Lung (tissue), 12 donors: ENCODE data around the gene SLC27A1. TPM values are rescaled to one million over a fixed set of nuclear protein-coding genes. Genes with fewer than 3 reads are reported as not detected.
"Not testable (repeated sequence)": the region's sequence is repeated elsewhere in the genome, so short reads cannot be mapped to it uniquely, and the experiment has no call there.

Source experiments
- ATAC-seq: fragments of 200-7000 bp; cut with Tn5 transposase; one replicate; pipeline ENCODE4 v1.9.1; 2020; ENCODE audit warnings: moderate number of reproducible peaks; ENCODE audit not compliant: insufficient read depth, low FRiP score
- DNase-seq, 3 donors: peaks; one replicate each; pipeline ENCODE4 v3.0.0-alpha.2; 2013 to 2017
- H3K27ac ChIP-seq, 2 donors: one replicate each; pipeline ENCODE4 v1.5.1; 2013; ENCODE audit warnings: mild to moderate bottlenecking in 2 of 2, moderate library complexity in 2 of 2, control low read depth in 1 of 2, inconsistent platforms in 1 of 2, low read depth in 1 of 2, low read length in 1 of 2
- H3K27me3 ChIP-seq, 3 donors: one replicate each; pipeline ENCODE4 v1.5.1; 2013; ENCODE audit warnings: low read length in 2 of 3; ENCODE audit not compliant: control insufficient read depth in 3 of 3, insufficient read depth in 3 of 3
- H3K36me3 ChIP-seq, 4 donors: one replicate each; pipeline ENCODE4 v1.5.1; 2013; ENCODE audit warnings: low read length in 4 of 4, mild to moderate bottlenecking in 1 of 4, moderate library complexity in 1 of 4; ENCODE audit not compliant: control insufficient read depth in 4 of 4, insufficient read depth in 4 of 4
- H3K4me1 ChIP-seq, 5 donors: one replicate each; pipeline ENCODE4 v1.5.1; 2013; ENCODE audit warnings: low read length in 5 of 5, mild to moderate bottlenecking in 2 of 5, moderate library complexity in 1 of 5; ENCODE audit not compliant: control insufficient read depth in 5 of 5, insufficient read depth in 5 of 5
- H3K4me3 ChIP-seq: one replicate; pipeline ENCODE4 v1.5.1; 2013; ENCODE audit warnings: mild to moderate bottlenecking, control low read depth, moderate library complexity
- H3K9ac ChIP-seq, 2 donors: one replicate each; pipeline ENCODE4 v1.5.1; 2013; ENCODE audit warnings: low read length in 2 of 2, control low read depth in 1 of 2; ENCODE audit not compliant: insufficient read depth in 1 of 2
- H3K9me3 ChIP-seq, 4 donors: one replicate each; pipeline ENCODE4 v1.5.1; 2013; ENCODE audit warnings: low read length in 3 of 4, mild to moderate bottlenecking in 1 of 4, moderate library complexity in 1 of 4; ENCODE audit not compliant: control insufficient read depth in 4 of 4, insufficient read depth in 3 of 4
- CTCF ChIP-seq: IDR thresholded peaks from 2 replicates; pipeline ENCODE4 v1.5.1; 2012; ENCODE audit warnings: mild to moderate bottlenecking; ENCODE audit errors: control extremely low read depth, extremely low read depth
- WGBS, 2 donors: extraction: QIAGEN DNeasy Blood & Tissue Kit; methylation state at CpG; one replicate each; pipeline ENCODE4 v1.1.7; 2013; 5-methylcytosine and 5-hydroxymethylcytosine counted together
- polyA plus RNA-seq, 2 donors: library from polyadenylated mRNA; stranded (reverse); fragments of 200-250 nt; gene quantifications; one replicate each; pipeline ENCODE4 v1.2.1, GENCODE V29; 2013
- total RNA-seq, 2 donors: library from RNA; depleted of rRNA in 1 of 2; stranded (reverse); fragments of >200 nt in 1 of 2; gene quantifications; one replicate each; pipeline ENCODE4 v1.2.1, GENCODE V29; 2014 to 2021
- donor health status: control.
- donor health status: control.
- donor health status: Bipolar disorder and iron deficiency.
- donor health status: healthy.
- donor health status: DM: yes; HTN: yes; CAD: no.

Gene SLC27A1
- total and polyA plus RNA-seq, 4 donors: 12.2 to 26.9 (median 20.6) TPM

GRCh38 chr19:17550076-17550667 is 79.8 kb downstream of the SLC27A1 start:
- Histone ChIP-seq H3K4me3 (no peak overlapping the region), H3K9ac (no peak overlapping the region), H3K9me3 (no peaks in the 10 kb centered on the region), H3K27ac (no peak overlapping the region), H3K36me3 (no peaks in the 10 kb centered on the region), H3K27me3 (no peaks in the 10 kb centered on the region), H3K4me1 (peaks cover 0 to 7% (median 4%) of the 10 kb centered on the region in 5 donors)
- DNase-seq (no peak), ATAC-seq (no peak)
- no peak for TF ChIP-seq CTCF
- WGBS, 2 donors: 96% methylated on average over 4 of the region's 4 CpGs

- not testable (repeated sequence) for H3K36me3 ChIP-seq, H3K27ac ChIP-seq, H3K4me3 ChIP-seq, H3K9me3 ChIP-seq, DNase-seq, H3K27me3 ChIP-seq, H3K9ac ChIP-seq, ATAC-seq
- 97 to 99% methylated on average over 4 of the region's 4 CpGs for WGBS, 2 donors
- H3K4me1 ChIP-seq: peaks cover 0 to 15% (median 4%) of the 10 kb centered on the region in 5 donors
These were observed 82.4 kb downstream of the SLC27A1 start for GRCh38 chr19:17552735-17553134.

- peak overlapping the region in 1 of 2 donors; percentile 47 for H3K27ac ChIP-seq
- TF ChIP-seq CTCF: no peak
- H3K4me3 ChIP-seq: no peak overlapping the region
- no peak for ATAC-seq
- H3K9ac ChIP-seq: no peak overlapping the region
- no peaks in the 10 kb centered on the region for H3K9me3 ChIP-seq
- peak; percentile 86 to 97 (median 94) for DNase-seq
- WGBS, 2 donors: 32 to 33% methylated on average over 7 of the region's 7 CpGs
- peaks cover 0 to 4% (median 2%) of the 10 kb centered on the region in 4 donors for H3K36me3 ChIP-seq
- peaks cover 0 to 15% (median 4%) of the 10 kb centered on the region in 5 donors for H3K4me1 ChIP-seq
- no peaks in the 10 kb centered on the region for H3K27me3 ChIP-seq
These were observed 82.9 kb downstream of the SLC27A1 start for GRCh38 chr19:17553256-17553655.

- DNase-seq (no peak), ATAC-seq (no peak)
- Histone ChIP-seq H3K4me1 (peaks cover 0 to 15% (median 4%) of the 10 kb centered on the region in 5 donors), H3K9ac (no peak overlapping the region), H3K9me3 (no peaks in the 10 kb centered on the region), H3K27me3 (no peaks in the 10 kb centered on the region), H3K36me3 (peaks cover 0 to 8% (median 5%) of the 10 kb centered on the region in 4 donors), H3K4me3 (no peak overlapping the region), H3K27ac (peak overlapping the region in 1 of 2 donors; percentile 76)
- 13 to 19% methylated on average over 19 of the region's 19 CpGs for WGBS, 2 donors
- no peak for TF ChIP-seq CTCF
These were observed 84.7 kb downstream of the SLC27A1 start for GRCh38 chr19:17554968-17555479.
